ENCODE data around the gene ATXN10.
"Not testable (repeated sequence)": the region's sequence is repeated elsewhere in the genome, so short reads cannot be mapped to it uniquely, and the experiment has no call there.

Gene ATXN10

DNA sequence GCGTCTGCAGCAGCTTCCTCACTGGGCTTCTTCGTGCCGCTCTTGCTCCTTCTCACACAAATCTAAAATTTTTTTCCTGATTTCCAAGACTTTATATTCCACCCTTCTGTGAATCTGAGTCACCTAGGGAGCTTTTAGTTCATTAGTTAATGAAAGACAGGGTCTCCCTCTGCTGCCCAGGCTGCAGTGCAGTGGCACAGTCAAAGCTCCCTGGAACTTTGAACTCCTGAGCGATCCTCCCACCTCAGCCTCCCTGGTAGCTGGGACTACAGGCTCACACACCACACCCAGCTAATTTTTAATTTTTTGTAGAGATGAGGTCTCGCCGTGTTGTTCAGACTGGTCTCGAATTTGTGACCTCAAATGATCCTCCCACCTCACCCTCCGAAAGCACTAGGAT lies 116.9 kb downstream of the ATXN10 start:
- TF ChIP-seq, protein P1, sequence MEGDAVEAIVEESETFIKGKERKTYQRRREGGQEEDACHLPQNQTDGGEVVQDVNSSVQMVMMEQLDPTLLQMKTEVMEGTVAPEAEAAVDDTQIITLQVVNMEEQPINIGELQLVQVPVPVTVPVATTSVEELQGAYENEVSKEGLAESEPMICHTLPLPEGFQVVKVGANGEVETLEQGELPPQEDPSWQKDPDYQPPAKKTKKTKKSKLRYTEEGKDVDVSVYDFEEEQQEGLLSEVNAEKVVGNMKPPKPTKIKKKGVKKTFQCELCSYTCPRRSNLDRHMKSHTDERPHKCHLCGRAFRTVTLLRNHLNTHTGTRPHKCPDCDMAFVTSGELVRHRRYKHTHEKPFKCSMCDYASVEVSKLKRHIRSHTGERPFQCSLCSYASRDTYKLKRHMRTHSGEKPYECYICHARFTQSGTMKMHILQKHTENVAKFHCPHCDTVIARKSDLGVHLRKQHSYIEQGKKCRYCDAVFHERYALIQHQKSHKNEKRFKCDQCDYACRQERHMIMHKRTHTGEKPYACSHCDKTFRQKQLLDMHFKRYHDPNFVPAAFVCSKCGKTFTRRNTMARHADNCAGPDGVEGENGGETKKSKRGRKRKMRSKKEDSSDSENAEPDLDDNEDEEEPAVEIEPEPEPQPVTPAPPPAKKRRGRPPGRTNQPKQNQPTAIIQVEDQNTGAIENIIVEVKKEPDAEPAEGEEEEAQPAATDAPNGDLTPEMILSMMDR (conservative IDR thresholded peaks at IDR 0.05; ENCODE audit: low read depth, low read length) = no peak
- DNase-seq (ENCODE audit: low read depth) = no peak
- H3K4me3 ChIP-seq (ENCODE audit: low read depth, low read length) = no peak overlapping the region

GRCh38 chr22:45790401-45790800 lies 118.8 kb downstream of the ATXN10 start:
- no peak for DNase-seq (ENCODE audit: low read depth)
- no peak overlapping the region for H3K4me3 ChIP-seq (ENCODE audit: low read depth, low read length)
- TF ChIP-seq, protein P1 (conservative IDR thresholded peaks at IDR 0.05; ENCODE audit: low read depth, low read length) = no peak

- no peak overlapping the region for H3K4me3 ChIP-seq (ENCODE audit: low read depth, low read length)
- DNase-seq (ENCODE audit: low read depth) = no peak
- TF ChIP-seq, protein P1 (conservative IDR thresholded peaks at IDR 0.05; ENCODE audit: low read depth, low read length) = no peak
Observed at GRCh38 chr22:45793161-45793560, 121.5 kb downstream of the ATXN10 start.

DNA sequence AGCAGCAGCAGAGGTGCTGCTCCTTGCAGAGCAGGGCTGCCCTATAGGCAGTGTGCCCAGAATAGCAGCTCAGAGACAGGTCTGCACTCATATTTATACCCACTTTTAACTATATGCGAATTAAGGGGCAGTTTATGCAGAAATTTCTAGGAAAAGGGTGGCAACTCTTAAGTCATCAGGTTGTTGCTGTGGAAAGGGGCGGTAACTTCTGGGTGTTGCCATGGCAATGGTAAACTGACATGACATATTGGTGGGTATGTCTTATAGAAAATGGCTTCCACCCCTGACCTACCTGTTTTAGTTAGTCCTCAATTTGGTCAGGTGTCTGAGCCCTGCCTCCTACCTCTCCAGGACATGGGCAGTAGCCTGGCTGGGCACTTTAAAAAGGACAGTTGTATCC lies 122.3 kb downstream of the ATXN10 start:
- TF ChIP-seq, protein P1 (conservative IDR thresholded peaks at IDR 0.05; ENCODE audit: low read depth, low read length) = no peak
- no peak overlapping the region for H3K4me3 ChIP-seq (ENCODE audit: low read depth, low read length)
- no peak for DNase-seq (ENCODE audit: low read depth)

DNA sequence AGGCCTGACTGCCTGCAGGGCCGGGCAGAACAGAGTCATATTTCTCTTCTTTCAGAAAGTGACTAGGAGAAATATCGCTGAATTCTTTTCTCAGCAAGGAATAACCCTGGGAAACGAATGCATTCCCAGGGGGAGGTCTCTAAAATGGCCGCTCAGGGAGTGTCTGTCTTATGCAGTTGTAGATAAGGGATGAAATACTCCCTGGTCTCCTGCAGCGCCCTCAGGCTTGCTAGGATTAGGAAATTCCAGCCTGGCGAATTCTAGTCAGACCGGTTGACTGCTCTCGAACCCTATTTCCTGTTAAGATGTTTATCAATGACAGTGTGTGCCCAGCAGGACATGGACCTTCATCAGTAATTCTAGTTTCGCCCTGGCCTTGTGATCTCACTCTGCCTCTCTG lies 124.4 kb downstream of the ATXN10 start:
- not testable (repeated sequence) for H3K4me3 ChIP-seq (ENCODE audit: low read depth, low read length); DNase-seq (ENCODE audit: low read depth)

- TF ChIP-seq, protein P1 (conservative IDR thresholded peaks at IDR 0.05; ENCODE audit: low read depth, low read length) = no peak
- no peak overlapping the region for H3K4me3 ChIP-seq (ENCODE audit: low read depth, low read length)
Observed at GRCh38 chr22:45799291-45799690, 127.7 kb downstream of the ATXN10 start.

DNA sequence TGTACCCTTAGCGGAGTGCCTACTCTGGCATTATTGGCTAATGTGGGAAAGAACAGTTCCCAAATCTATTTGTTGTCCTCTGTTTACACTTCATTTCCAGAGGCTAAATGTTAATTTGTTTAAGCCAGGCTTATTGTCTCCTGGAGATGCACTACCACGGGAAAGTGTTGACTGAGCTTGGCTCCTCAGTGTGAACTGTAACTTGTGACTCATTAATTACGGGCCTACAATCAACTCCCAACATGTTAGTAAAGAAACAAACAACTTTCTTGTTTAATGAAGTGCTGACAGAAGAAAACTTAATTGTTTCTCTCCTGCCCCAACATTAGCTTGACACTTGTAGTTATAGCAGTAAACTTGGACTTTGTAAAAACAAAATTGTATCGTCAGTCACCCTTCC lies 130.4 kb downstream of the ATXN10 start:
- TF ChIP-seq, protein P1 (conservative IDR thresholded peaks at IDR 0.05; ENCODE audit: low read depth, low read length) = no peak

More at GRCh38 chr22:45799291-45799690, 127.7 kb downstream of the ATXN10 start:
- no peak for DNase-seq (ENCODE audit: low read depth)

More for the DNA sequence above, 130.4 kb downstream of the ATXN10 start:
- no peak overlapping the region for H3K4me3 ChIP-seq (ENCODE audit: low read depth, low read length)
- DNase-seq (ENCODE audit: low read depth) = no peak
